ENCODE data around the gene TEX2. TPM values are rescaled to one million over a fixed set of nuclear protein-coding genes. Genes with fewer than 3 reads are reported as not detected.

The TEX2 gene
- total and polyA plus RNA-seq, 9 of the 15 experiments (the other 6 are each of a cell fraction or from before 2014, with no cell fraction given): 4.1 to 27.6 (median 19.3) TPM

DNA sequence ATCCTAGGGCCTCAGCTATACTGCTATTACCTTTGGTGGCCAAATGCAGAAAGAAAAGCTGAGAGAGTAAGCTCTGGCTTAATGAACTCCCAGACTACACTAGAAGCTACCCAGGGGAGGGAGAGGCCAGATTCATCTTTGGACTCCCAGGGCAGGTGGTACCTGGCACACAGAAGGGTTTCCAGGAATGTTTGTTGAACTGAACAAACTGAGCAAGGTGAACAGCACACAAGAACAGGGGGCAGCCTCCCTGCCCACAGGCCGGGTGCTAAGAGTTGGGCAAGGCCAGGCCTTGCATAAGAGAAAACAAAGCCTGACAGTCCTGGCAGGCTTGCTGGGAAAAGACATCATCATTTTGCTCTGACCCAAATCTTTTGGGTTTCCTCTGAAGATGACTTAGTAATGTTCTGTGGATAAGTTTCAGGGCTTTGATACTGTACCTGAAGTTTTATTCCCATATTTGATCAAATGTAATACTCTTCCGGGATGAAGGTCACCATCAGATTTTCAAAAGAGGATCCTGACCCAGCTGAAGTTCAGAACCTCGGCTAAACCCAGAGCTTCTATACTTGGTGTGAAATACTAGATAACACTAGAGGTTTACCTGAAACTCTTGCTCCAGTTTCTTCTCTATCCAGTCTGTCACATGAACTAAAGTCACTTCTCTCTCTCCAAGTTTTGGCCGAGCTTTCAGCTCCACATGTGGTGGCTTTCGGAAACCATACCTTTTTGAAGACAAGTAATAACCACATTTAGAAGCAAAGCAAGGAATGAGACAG, 112.6 kb downstream of the TEX2 start:
- Histone ChIP-seq H3K27me3 (ENCODE audit: control insufficient read depth in 2 of 2, insufficient read depth in 2 of 2, low read length in 2 of 2) (no peaks in the 10 kb centered on the region), H2AFZ (ENCODE audit: low read depth, low read length) (no peak overlapping the region), H3K36me3 (ENCODE audit: control insufficient read depth, insufficient read depth, low read length) (peaks cover 83% of the 10 kb centered on the region), H3K4me3 (no peak overlapping the region), H3K79me2 (ENCODE audit: control insufficient read depth, insufficient read depth, low read length) (peaks cover 25% of the 10 kb centered on the region), H4K20me1 (replicated peaks; ENCODE audit: control insufficient read depth, insufficient read depth, low read length) (no peaks in the 10 kb centered on the region), H3K4me1 (replicated peaks in 1 of 2; ENCODE audit: control insufficient read depth in 2 of 2, insufficient read depth in 2 of 2, low read length in 2 of 2) (peaks cover 9 to 20% of the 10 kb centered on the region in 2 experiments; a peak in 4 of 5 replicates), H3K27ac (ENCODE audit: extremely low read depth, low read depth, low read length) (no peak overlapping the region), H3K9ac (ENCODE audit: insufficient read depth in 1 of 2, low read depth in 2 of 2, low read length in 2 of 2) (no peak overlapping the region; a peak in 1 of 4 replicates), H3K9me3 (replicated peaks; ENCODE audit: control insufficient read depth, insufficient read depth, low read depth, low read length) (no peaks in the 10 kb centered on the region), H3K4me2 (ENCODE audit: insufficient read depth, low read length) (no peak overlapping the region), H3K9me1 (ENCODE audit: control insufficient read depth, insufficient read depth, low read length) (no peaks in the 10 kb centered on the region)
- intact Hi-C loops (cut with micrococcal nuclease): no loop called here
- BruUV-seq (replicated peaks): no TSS peak
- CTCF ChIA-PET (ENCODE audit: low intra/inter-chr PET ratio): no interaction called here
- POLR2A ChIA-PET: interaction anchor here (1.4 to 2.0 kb wide), 2 partner anchors 9 to 66 kb away, joined by 6 read pairs; no protein-coding TSS in a partner anchor
- TF ChIP-seq MTA1 (IDR thresholded peaks at IDR 0.05; ENCODE audit: borderline replicate concordance) (no peak), SIN3B (IDR thresholded peaks at IDR 0.05; ENCODE audit: low read depth) (no peak), CEBPB (tag; IDR thresholded peaks at IDR 0.05) (0 out of 2 replicates have a peak, but pooled peaks have one; percentile 32)
- DNase-seq (ENCODE audit: extremely low read depth in 1 of 4, low spot score in 3 of 4) (no peak), FAIRE-seq (no peak), ATAC-seq (no peak)
- WGBS (ENCODE audit: insufficient coverage, low coverage, missing lambda C conversion rate): 87% methylated on average over 5 of the region's 5 CpGs
- in situ Hi-C loops (cut with MboI): loop anchor here (5.0 kb wide), 1 partner anchor 127 kb away; no protein-coding TSS in a partner anchor

DNA sequence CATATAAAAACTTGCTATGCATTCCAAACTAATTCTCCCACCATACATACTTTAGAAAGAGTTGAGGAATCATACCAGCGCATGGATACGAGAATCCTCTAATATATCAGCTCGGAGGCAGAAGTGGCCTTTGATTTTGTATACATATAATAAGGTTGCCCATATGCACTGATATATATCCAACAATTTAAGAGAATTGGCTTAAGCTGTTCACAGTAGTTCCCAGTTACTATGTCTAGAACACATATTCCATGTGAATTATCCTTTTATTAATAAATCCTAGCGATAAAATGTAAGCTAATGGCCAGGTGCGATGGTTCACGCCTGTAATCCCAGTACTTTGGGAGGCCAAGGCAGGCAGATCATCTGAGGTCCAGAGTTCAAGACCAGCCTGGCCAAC, 113.9 kb downstream of the TEX2 start:
- Histone ChIP-seq H3K4me3 (no peak overlapping the region), H4K20me1 (replicated peaks; ENCODE audit: control insufficient read depth, insufficient read depth, low read length) (no peaks in the 10 kb centered on the region), H3K9ac (ENCODE audit: insufficient read depth in 1 of 2, low read depth in 2 of 2, low read length in 2 of 2) (no peak overlapping the region), H3K9me1 (ENCODE audit: control insufficient read depth, insufficient read depth, low read length) (no peaks in the 10 kb centered on the region), H3K4me1 (replicated peaks in 1 of 2; ENCODE audit: control insufficient read depth in 2 of 2, insufficient read depth in 2 of 2, low read length in 2 of 2) (peaks cover 9 to 22% of the 10 kb centered on the region in 2 experiments; a peak in 4 of 5 replicates), H3K9me3 (replicated peaks; ENCODE audit: control insufficient read depth, insufficient read depth, low read depth, low read length) (no peaks in the 10 kb centered on the region), H3K27ac (ENCODE audit: extremely low read depth, low read depth, low read length) (no peak overlapping the region), H3K4me2 (ENCODE audit: insufficient read depth, low read length) (no peak overlapping the region), H3K27me3 (ENCODE audit: control insufficient read depth in 2 of 2, insufficient read depth in 2 of 2, low read length in 2 of 2) (no peaks in the 10 kb centered on the region), H3K36me3 (ENCODE audit: control insufficient read depth, insufficient read depth, low read length) (peaks cover 77% of the 10 kb centered on the region), H2AFZ (ENCODE audit: low read depth, low read length) (no peak overlapping the region), H3K79me2 (ENCODE audit: control insufficient read depth, insufficient read depth, low read length) (peaks cover 25% of the 10 kb centered on the region)
- no peak for DNase-seq (ENCODE audit: extremely low read depth in 1 of 4, low spot score in 3 of 4)
- CTCF ChIA-PET (ENCODE audit: low intra/inter-chr PET ratio): no interaction called here
- intact Hi-C loops (cut with micrococcal nuclease): loop anchor here (5.0 to 10.0 kb wide), 2 partner anchors 113 to 374 kb away; partner anchors contain the start of genes CCDC47, DDX42 and TEX2
- BruUV-seq (replicated peaks): no TSS peak
- no peak for ATAC-seq
- no peak for FAIRE-seq
- in situ Hi-C loops (cut with MboI): no loop called here
- POLR2A ChIA-PET: interaction anchor here (0.6 to 2.0 kb wide), 8 partner anchors 16 to 1510 kb away, joined by 3 to 6 read pairs (median 3); no protein-coding TSS in a partner anchor
- 94% methylated on average over 6 of the region's 6 CpGs for WGBS (ENCODE audit: insufficient coverage, low coverage, missing lambda C conversion rate)
- TF ChIP-seq NR2C1 (IDR thresholded peaks at IDR 0.05) (no peak), NR2C1 (tag; IDR thresholded peaks at IDR 0.05) (no peak), NFYB (IDR thresholded peaks at IDR 0.05; ENCODE audit: extremely low read depth, insufficient read length) (no peak), BRD4 (IDR thresholded peaks at IDR 0.05) (no peak), HIVEP1 (CRISPR knock-in tag; IDR thresholded peaks at IDR 0.05) (no peak), WHSC1 (IDR thresholded peaks at IDR 0.05; ENCODE audit: low read length) (no peak), RB1 (IDR thresholded peaks at IDR 0.05; ENCODE audit: low read depth) (no peak), NFE2 (IDR thresholded peaks at IDR 0.05; ENCODE audit: low read depth) (no peak), ZNF76 (CRISPR knock-in tag; IDR thresholded peaks at IDR 0.05; ENCODE audit: borderline replicate concordance) (no peak), EHMT2 (IDR thresholded peaks at IDR 0.05) (no peak), HMG20A (CRISPR knock-in tag; conservative IDR thresholded peaks at IDR 0.05) (no peak)
- TF ChIP-seq, protein P1, sequence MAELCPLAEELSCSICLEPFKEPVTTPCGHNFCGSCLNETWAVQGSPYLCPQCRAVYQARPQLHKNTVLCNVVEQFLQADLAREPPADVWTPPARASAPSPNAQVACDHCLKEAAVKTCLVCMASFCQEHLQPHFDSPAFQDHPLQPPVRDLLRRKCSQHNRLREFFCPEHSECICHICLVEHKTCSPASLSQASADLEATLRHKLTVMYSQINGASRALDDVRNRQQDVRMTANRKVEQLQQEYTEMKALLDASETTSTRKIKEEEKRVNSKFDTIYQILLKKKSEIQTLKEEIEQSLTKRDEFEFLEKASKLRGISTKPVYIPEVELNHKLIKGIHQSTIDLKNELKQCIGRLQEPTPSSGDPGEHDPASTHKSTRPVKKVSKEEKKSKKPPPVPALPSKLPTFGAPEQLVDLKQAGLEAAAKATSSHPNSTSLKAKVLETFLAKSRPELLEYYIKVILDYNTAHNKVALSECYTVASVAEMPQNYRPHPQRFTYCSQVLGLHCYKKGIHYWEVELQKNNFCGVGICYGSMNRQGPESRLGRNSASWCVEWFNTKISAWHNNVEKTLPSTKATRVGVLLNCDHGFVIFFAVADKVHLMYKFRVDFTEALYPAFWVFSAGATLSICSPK (IDR thresholded peaks at IDR 0.05; ENCODE audit: borderline replicate concordance): no peak
